Neural progenitor cell (in vitro differentiated cells): Measurements from ENCODE around the gene FAM8A1. TPM values are rescaled to one million over a fixed set of nuclear protein-coding genes. Genes with fewer than 3 reads are reported as not detected.
"Not testable (repeated sequence)": the region's sequence is repeated elsewhere in the genome, so short reads cannot be mapped to it uniquely, and the experiment has no call there.

Experiments used
- DNase-seq: peaks from one replicate; pipeline ENCODE4 v3.0.0-alpha.2; 2016; ENCODE audit warnings: low spot score
- H2AFZ ChIP-seq: fragments of 200-600 bp; sonication (generic); replicated peaks from 2 replicates; pipeline ENCODE4 v1.6.1; 2016; ENCODE audit warnings: antibody characterized with exemption
- H3F3A ChIP-seq: fragments of 200-600 bp; sonication (generic); 2 replicates; pipeline ENCODE4 v1.6.1; 2016; ENCODE audit warnings: antibody characterized with exemption, low read depth
- H3K27ac ChIP-seq: fragments of 200-600 bp; sonication (generic); 2 replicates; pipeline ENCODE4 v1.5.1; 2016; ENCODE audit warnings: mild to moderate bottlenecking
- H3K27me3 ChIP-seq: fragments of 200-600 bp; sonication (generic); 2 replicates; pipeline ENCODE4 v1.6.1; 2016; ENCODE audit warnings: mild to moderate bottlenecking, moderate library complexity
- H3K36me3 ChIP-seq: fragments of 200-600 bp; sonication (generic); 2 replicates; pipeline ENCODE4 v1.5.1; 2016
- H3K4me1 ChIP-seq: fragments of 200-600 bp; sonication (generic); 2 replicates; pipeline ENCODE4 v1.6.1; 2016; ENCODE audit warnings: mixed run types
- H3K4me2 ChIP-seq: fragments of 200-600 bp; sonication (generic); 2 replicates; pipeline ENCODE4 v1.6.1; 2016
- H3K4me3 ChIP-seq: fragments of 200-600 bp; sonication (generic); 2 replicates; pipeline ENCODE4 v1.5.1; 2016
- H3K79me2 ChIP-seq: fragments of 200-600 bp; sonication (generic); 2 replicates; pipeline ENCODE4 v1.6.1; 2016; ENCODE audit warnings: low read depth
- H3K9ac ChIP-seq: fragments of 200-600 bp; sonication (generic); 2 replicates; pipeline ENCODE4 v1.6.1; 2016
- H3K9me3 ChIP-seq: fragments of 200-600 bp; sonication (generic); 2 replicates; pipeline ENCODE4 v1.5.1; 2016; ENCODE audit warnings: low read depth
- H4K20me1 ChIP-seq: fragments of 200-600 bp; sonication (generic); 2 replicates; pipeline ENCODE4 v1.6.1; 2016; ENCODE audit warnings: low read depth
- H3K27ac Mint-ChIP-seq: 3 replicates; pipeline ENCODE4 v1.8.0; 2021; ENCODE audit warnings: mixed read lengths
- H3K27me3 Mint-ChIP-seq: 2 replicates; pipeline ENCODE4 v1.8.0; 2022; ENCODE audit warnings: low read depth, mild to moderate bottlenecking, inconsistent platforms, moderate library complexity, mixed read lengths; ENCODE audit not compliant: insufficient read depth
- H3K36me3 Mint-ChIP-seq: 3 replicates; pipeline ENCODE4 v1.8.0; 2021; ENCODE audit warnings: mixed read lengths
- H3K4me1 Mint-ChIP-seq: 3 replicates; pipeline ENCODE4 v1.8.0; 2021; ENCODE audit warnings: mixed read lengths
- H3K4me3 Mint-ChIP-seq: 3 replicates; pipeline ENCODE4 v1.8.0; 2021; ENCODE audit warnings: mild to moderate bottlenecking, moderate library complexity, mixed read lengths
- H3K9me3 Mint-ChIP-seq: 3 replicates; pipeline ENCODE4 v1.8.0; 2020; ENCODE audit warnings: mixed read lengths
- EZH2 ChIP-seq: fragments of 200-600 bp; sonication (generic); IDR thresholded peaks from 2 replicates; pipeline ENCODE4 v1.6.1; 2017; ENCODE audit warnings: antibody characterized with exemption, mild to moderate bottlenecking, moderate library complexity
- EZH2phosphoT487 ChIP-seq: fragments of 200-600 bp; sonication (generic); IDR thresholded peaks from 2 replicates; pipeline ENCODE4 v1.6.1; 2017; ENCODE audit warnings: antibody characterized with exemption
- total RNA-seq: library from RNA; depleted of rRNA; stranded (reverse); fragments of >200 nt; gene quantifications from 2 replicates; pipeline ENCODE4 v1.2.3, GENCODE V29; 2015; ENCODE audit warnings: low replicate concordance
- TF ChIP-seq, protein P1 (sequence below): fragments of 200-600 bp; sonication (generic); IDR thresholded peaks from 2 replicates; pipeline ENCODE4 v1.5.1; 2017; ENCODE audit warnings: antibody characterized with exemption, mild to moderate bottlenecking

Gene FAM8A1
- total RNA-seq, 1 donor from 2014 or later, result 22.9 TPM

GRCh38 chr6:17574866-17575560 lies 25.1 kb upstream of the FAM8A1 start:
- Mint-ChIP-seq H3K9me3 (peaks cover 28% of the 10 kb centered on the region), H3K4me3 (no peak overlapping the region), H3K27me3 (no peaks in the 10 kb centered on the region), H3K4me1 (no peaks in the 10 kb centered on the region), H3K36me3 (peaks cover 1% of the 10 kb centered on the region), H3K27ac (no peak overlapping the region)
- Histone ChIP-seq H3K27ac (no peak overlapping the region), H3K4me1 (no peaks in the 10 kb centered on the region), H4K20me1 (no peaks in the 10 kb centered on the region), H3K79me2 (no peaks in the 10 kb centered on the region), H3F3A (no peaks in the 10 kb centered on the region), H3K4me2 (no peak overlapping the region), H3K9me3 (no peaks in the 10 kb centered on the region), H2AFZ (no peak overlapping the region), H3K27me3 (no peaks in the 10 kb centered on the region), H3K4me3 (no peak overlapping the region), H3K36me3 (no peaks in the 10 kb centered on the region), H3K9ac (no peak overlapping the region)
- no peak for TF ChIP-seq EZH2phosphoT487
- no peak for TF ChIP-seq EZH2
- TF ChIP-seq, protein P1, sequence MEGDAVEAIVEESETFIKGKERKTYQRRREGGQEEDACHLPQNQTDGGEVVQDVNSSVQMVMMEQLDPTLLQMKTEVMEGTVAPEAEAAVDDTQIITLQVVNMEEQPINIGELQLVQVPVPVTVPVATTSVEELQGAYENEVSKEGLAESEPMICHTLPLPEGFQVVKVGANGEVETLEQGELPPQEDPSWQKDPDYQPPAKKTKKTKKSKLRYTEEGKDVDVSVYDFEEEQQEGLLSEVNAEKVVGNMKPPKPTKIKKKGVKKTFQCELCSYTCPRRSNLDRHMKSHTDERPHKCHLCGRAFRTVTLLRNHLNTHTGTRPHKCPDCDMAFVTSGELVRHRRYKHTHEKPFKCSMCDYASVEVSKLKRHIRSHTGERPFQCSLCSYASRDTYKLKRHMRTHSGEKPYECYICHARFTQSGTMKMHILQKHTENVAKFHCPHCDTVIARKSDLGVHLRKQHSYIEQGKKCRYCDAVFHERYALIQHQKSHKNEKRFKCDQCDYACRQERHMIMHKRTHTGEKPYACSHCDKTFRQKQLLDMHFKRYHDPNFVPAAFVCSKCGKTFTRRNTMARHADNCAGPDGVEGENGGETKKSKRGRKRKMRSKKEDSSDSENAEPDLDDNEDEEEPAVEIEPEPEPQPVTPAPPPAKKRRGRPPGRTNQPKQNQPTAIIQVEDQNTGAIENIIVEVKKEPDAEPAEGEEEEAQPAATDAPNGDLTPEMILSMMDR, result no peak
- DNase-seq, result no peak

GRCh38 chr6:17577059-17577458 lies 23.0 kb upstream of the FAM8A1 start:
- peaks cover 1% of the 10 kb centered on the region for H3K36me3 Mint-ChIP-seq
- no peak for DNase-seq
- no peak overlapping the region for H3K27ac Mint-ChIP-seq
- Histone ChIP-seq H3K4me2 (no peak overlapping the region), H3K27me3 (no peaks in the 10 kb centered on the region), H3K9ac (no peak overlapping the region), H3K36me3 (no peaks in the 10 kb centered on the region), H3K27ac (no peak overlapping the region), H3K4me3 (no peak overlapping the region), H4K20me1 (no peaks in the 10 kb centered on the region), H3K79me2 (no peaks in the 10 kb centered on the region), H3F3A (no peaks in the 10 kb centered on the region), H3K4me1 (no peaks in the 10 kb centered on the region), H2AFZ (no peak overlapping the region), H3K9me3 (no peaks in the 10 kb centered on the region)
- TF ChIP-seq, protein P1, result no peak
- TF ChIP-seq EZH2 (no peak), EZH2phosphoT487 (no peak)
- H3K9me3 Mint-ChIP-seq, result peaks cover 28% of the 10 kb centered on the region
- no peaks in the 10 kb centered on the region for H3K27me3 Mint-ChIP-seq
- H3K4me1 Mint-ChIP-seq, result no peaks in the 10 kb centered on the region
- H3K4me3 Mint-ChIP-seq, result no peak overlapping the region

GRCh38 chr6:17580518-17581048 lies 19.5 kb upstream of the FAM8A1 start:
- Histone ChIP-seq H3K36me3 (no peaks in the 10 kb centered on the region), H3K9me3 (no peaks in the 10 kb centered on the region), H3K27me3 (no peaks in the 10 kb centered on the region), H3K27ac (no peak overlapping the region), H3K4me2 (no peak overlapping the region), H2AFZ (no peak overlapping the region), H4K20me1 (no peaks in the 10 kb centered on the region), H3K79me2 (no peaks in the 10 kb centered on the region), H3K4me1 (no peaks in the 10 kb centered on the region), H3K4me3 (no peak overlapping the region), H3F3A (no peaks in the 10 kb centered on the region), H3K9ac (no peak overlapping the region)
- no peak for DNase-seq
- H3K27me3 Mint-ChIP-seq, result peaks cover 2% of the 10 kb centered on the region
- TF ChIP-seq, protein P1, result no peak
- no peak overlapping the region for H3K4me3 Mint-ChIP-seq
- no peak overlapping the region for H3K27ac Mint-ChIP-seq
- peaks cover 4% of the 10 kb centered on the region for H3K4me1 Mint-ChIP-seq
- peaks cover 13% of the 10 kb centered on the region for H3K9me3 Mint-ChIP-seq
- no peaks in the 10 kb centered on the region for H3K36me3 Mint-ChIP-seq

DNA sequence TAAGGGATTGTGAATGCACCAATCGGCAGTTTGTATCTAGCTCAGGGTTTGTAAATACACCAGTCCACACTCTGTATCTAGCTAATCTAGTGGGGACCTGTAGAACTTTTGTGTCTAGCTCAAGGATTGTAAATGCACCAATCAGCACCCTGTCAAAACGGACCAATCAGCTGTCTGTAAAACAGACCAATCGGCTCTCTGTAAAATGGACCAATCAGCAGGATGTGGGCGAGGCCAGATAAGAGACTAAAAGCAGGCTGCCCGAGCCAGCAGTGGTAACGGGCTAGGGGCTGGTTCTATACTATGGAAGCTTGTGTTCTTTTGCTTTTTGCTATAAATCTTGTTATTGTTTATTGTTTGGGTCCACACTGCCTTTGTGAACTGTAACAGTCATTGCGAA lies 18.8 kb upstream of the FAM8A1 start:
- H3K36me3 ChIP-seq, H3K4me1 ChIP-seq, H3K4me1 Mint-ChIP-seq, H3K27me3 Mint-ChIP-seq, H3K9ac ChIP-seq, H3K4me3 Mint-ChIP-seq, H3K9me3 ChIP-seq, H3K27ac Mint-ChIP-seq, DNase-seq, H3K4me3 ChIP-seq, H3K36me3 Mint-ChIP-seq, H3K27me3 ChIP-seq, H3K27ac ChIP-seq, H2AFZ ChIP-seq, H3K4me2 ChIP-seq, H3K79me2 ChIP-seq, H4K20me1 ChIP-seq, H3F3A ChIP-seq: not testable (repeated sequence)
- peaks cover 13% of the 10 kb centered on the region for H3K9me3 Mint-ChIP-seq
